ENCODE measurements around the gene SPATA7. TPM values are rescaled to one million over a fixed set of nuclear protein-coding genes. Genes with fewer than 3 reads are reported as not detected.
A peak's percentile ranks its signal among the peaks of the same experiment; 100 is the strongest.

The SPATA7 gene
- total RNA-seq, 1 donor from 2014 or later = 18.9 TPM

GRCh38 chr14:88386256-88386794, 868 bp downstream of the SPATA7 start:
- H3K36me3 Mint-ChIP-seq (ENCODE audit: low read depth) = no peaks in the 10 kb centered on the region
- peak overlapping the region; percentile 94 for H3K27ac Mint-ChIP-seq (ENCODE audit: unreplicated experiment)
- no peaks in the 10 kb centered on the region for H3K9me3 Mint-ChIP-seq
- DNase-seq (ENCODE audit: low read depth, low spot score) = no peak
- H3K4me3 Mint-ChIP-seq = peak overlapping the region; percentile 96
- peaks cover 20% of the 10 kb centered on the region for H3K27me3 Mint-ChIP-seq (ENCODE audit: low read depth)
- no peak for TF ChIP-seq CTCF (conservative IDR thresholded peaks at IDR 0.05)
- H3K4me1 Mint-ChIP-seq = peaks cover 22% of the 10 kb centered on the region

GRCh38 chr14:88388741-88389282, 3.4 kb downstream of the SPATA7 start:
- no peak for DNase-seq (ENCODE audit: low read depth, low spot score)
- Mint-ChIP-seq H3K9me3 (no peaks in the 10 kb centered on the region), H3K4me3 (no peak overlapping the region), H3K27ac (ENCODE audit: unreplicated experiment) (no peak overlapping the region), H3K27me3 (ENCODE audit: low read depth) (peaks cover 12% of the 10 kb centered on the region), H3K4me1 (peaks cover 22% of the 10 kb centered on the region), H3K36me3 (ENCODE audit: low read depth) (no peaks in the 10 kb centered on the region)
- TF ChIP-seq CTCF (conservative IDR thresholded peaks at IDR 0.05) = no peak

DNA sequence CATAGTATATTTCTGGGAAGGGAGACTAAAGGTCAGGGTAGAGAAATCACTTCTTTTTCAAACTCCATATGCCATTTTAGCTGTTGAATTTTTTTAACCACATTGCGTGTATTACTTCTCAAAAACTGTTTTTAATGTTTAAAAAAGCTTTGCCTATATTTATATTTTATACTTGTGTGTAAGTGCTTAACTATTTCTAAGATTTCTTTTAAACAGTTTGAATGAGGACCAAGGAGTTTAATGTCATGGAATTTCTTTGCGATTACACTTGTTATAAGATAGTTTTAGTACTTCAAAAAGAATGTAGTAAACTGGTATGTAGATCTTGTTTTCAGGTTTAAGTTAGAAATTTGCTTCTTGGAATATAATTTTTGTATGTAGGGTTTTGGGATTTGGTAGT, 7.2 kb downstream of the SPATA7 start:
- no peak for TF ChIP-seq CTCF (conservative IDR thresholded peaks at IDR 0.05)
- H3K27me3 Mint-ChIP-seq (ENCODE audit: low read depth) = no peaks in the 10 kb centered on the region
- H3K4me1 Mint-ChIP-seq = no peaks in the 10 kb centered on the region
- no peak overlapping the region for H3K27ac Mint-ChIP-seq (ENCODE audit: unreplicated experiment)
- no peak for DNase-seq (ENCODE audit: low read depth, low spot score)
- peaks cover 14% of the 10 kb centered on the region for H3K36me3 Mint-ChIP-seq (ENCODE audit: low read depth)
- no peak overlapping the region for H3K4me3 Mint-ChIP-seq
- H3K9me3 Mint-ChIP-seq = no peaks in the 10 kb centered on the region

DNA sequence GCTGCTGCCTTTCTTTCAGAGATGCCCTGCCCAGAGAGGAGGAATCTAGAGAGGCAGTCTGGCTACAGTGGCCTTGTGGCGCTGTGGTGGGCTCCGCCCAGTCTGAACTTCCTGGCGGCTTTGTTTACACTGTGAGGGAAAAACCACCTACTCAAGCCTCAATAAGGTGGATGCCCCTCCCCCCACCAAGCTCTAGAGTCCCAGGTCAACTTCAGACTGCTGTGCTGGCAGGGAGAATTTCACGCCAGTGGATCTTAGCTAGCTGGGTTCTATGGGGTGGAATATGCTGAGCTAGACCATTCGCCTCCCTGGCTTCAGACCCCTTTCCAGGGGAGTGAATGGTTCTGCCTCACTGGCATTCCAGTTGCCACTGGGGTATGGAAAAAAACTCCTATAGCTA, 25.6 kb downstream of the SPATA7 start:
- H3K27me3 Mint-ChIP-seq (ENCODE audit: low read depth) = no peaks in the 10 kb centered on the region
- no peak overlapping the region for H3K4me3 Mint-ChIP-seq
- no peak for DNase-seq (ENCODE audit: low read depth, low spot score)
- H3K9me3 Mint-ChIP-seq = peaks cover 24% of the 10 kb centered on the region
- H3K27ac Mint-ChIP-seq (ENCODE audit: unreplicated experiment) = no peak overlapping the region
- H3K36me3 Mint-ChIP-seq (ENCODE audit: low read depth) = peaks cover 74% of the 10 kb centered on the region
- no peak for TF ChIP-seq CTCF (conservative IDR thresholded peaks at IDR 0.05)
- H3K4me1 Mint-ChIP-seq = no peaks in the 10 kb centered on the region

DNA sequence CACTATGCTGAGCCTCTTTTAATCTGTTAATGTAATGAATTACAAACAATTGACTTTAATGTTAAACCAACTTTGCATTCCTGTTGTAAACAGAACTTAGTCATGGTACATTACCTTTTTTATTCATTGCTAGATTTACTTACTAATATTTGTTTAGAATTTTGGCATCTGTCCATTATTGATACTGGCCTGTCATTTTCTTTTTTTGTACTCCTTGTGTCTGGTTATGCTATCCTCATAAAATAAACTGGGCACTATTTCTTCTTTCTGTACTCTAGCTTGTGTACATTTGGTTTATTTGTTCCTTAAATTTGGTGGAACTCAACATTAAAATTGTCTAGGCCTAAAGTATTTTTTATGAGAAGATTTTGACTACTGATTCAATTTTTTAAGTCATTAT, 32.1 kb downstream of the SPATA7 start:
- Mint-ChIP-seq H3K27ac (ENCODE audit: unreplicated experiment) (no peak overlapping the region), H3K36me3 (ENCODE audit: low read depth) (peaks cover 61% of the 10 kb centered on the region), H3K9me3 (peaks cover 22% of the 10 kb centered on the region), H3K4me1 (peaks cover 4% of the 10 kb centered on the region), H3K4me3 (no peak overlapping the region), H3K27me3 (ENCODE audit: low read depth) (no peaks in the 10 kb centered on the region)
- no peak for TF ChIP-seq CTCF (conservative IDR thresholded peaks at IDR 0.05)
- no peak for DNase-seq (ENCODE audit: low read depth, low spot score)

Measured in neural crest cell (in vitro differentiated cells).